Islet precursor cell (in vitro differentiated cells): ENCODE measurements around the gene POLR2E.

Experiments used
- DNase-seq: peaks from one replicate; pipeline ENCODE4 v3.0.0-alpha.2; 2018

The POLR2E gene

GRCh38 chr19:1042689-1043511, 52.3 kb downstream of the POLR2E start:
- peak; percentile 44 for DNase-seq

GRCh38 chr19:1041835-1042685, 53.1 kb downstream of the POLR2E start:
- peak; percentile 48 for DNase-seq

GRCh38 chr19:1041272-1041834, 53.8 kb downstream of the POLR2E start:
- no peak for DNase-seq

- DNase-seq: peak; percentile 96
Observed at GRCh38 chr19:1040476-1041271, 54.5 kb downstream of the POLR2E start.

GRCh38 chr19:1039646-1040475, 55.3 kb downstream of the POLR2E start, which contains the start of gene ABCA7:
TSS of gene ABCA7 (plus strand) at chr19:1040107. CDS start at chr19:1041362, 1,255 bp downstream.
- DNase-seq: peak; percentile 99

GRCh38 chr19:1038978-1039645, 56.1 kb downstream of the POLR2E start:
- no peak for DNase-seq

GRCh38 chr19:1037621-1038064, 57.5 kb downstream of the POLR2E start:
- DNase-seq: no peak
